OCI-LY1 (cell line): ENCODE measurements around the gene TAS1R1.

ENCODE experiments used
- EZH2 ChIP-seq: fragments of 200-600 bp; sonication (generic), shearing (Covaris generic); IDR thresholded peaks from 2 replicates; pipeline ENCODE4 v1.8.0; 2017; ENCODE audit warnings: borderline replicate concordance, mixed run types, mild to moderate bottlenecking, antibody characterized with exemption, low read length, moderate library complexity, mixed read lengths
- TF ChIP-seq, protein P1 (sequence below): fragments of 200-600 bp; sonication (generic), shearing (Covaris generic); IDR thresholded peaks from 2 replicates; pipeline ENCODE4 v1.5.1; 2017; ENCODE audit warnings: mild to moderate bottlenecking, antibody characterized with exemption, low read length, moderate library complexity, mixed read lengths

DNA sequence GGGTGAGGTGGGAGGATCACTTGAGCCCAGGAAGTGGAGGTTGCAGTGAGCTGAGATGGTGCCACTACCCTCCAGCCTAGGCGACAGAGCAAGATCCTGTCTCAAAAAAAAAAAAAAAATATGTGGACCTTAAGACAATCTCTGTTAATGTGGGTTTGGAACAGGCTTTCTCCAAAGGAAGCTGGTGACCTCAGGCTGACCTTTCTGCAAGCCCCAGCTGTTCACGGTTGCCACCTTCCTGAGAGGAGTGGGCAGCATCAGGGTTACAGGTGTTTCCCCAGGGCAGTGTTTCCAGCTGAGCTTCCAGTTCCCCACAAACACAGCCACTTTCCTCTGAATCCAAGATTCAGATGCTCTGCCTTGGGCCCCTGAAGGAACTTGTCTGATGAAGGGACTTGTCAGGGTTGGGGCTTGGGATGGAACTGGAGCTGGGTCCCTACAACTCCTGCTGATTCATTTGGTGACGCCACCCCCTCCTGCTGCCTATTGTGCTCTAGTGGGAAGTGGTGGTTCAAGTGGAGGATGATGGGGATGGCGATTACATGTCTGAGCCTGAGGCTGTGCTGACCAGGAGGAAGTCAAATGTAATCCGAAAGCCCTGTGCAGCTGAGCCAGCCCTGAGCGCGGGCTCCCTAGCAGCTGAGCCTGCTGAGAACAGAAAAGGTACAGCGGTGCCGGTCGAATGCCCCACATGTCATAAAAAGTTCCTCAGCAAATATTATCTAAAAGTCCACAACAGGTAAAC lies 26.6 kb downstream of the TAS1R1 start:
- TF ChIP-seq, protein P1, sequence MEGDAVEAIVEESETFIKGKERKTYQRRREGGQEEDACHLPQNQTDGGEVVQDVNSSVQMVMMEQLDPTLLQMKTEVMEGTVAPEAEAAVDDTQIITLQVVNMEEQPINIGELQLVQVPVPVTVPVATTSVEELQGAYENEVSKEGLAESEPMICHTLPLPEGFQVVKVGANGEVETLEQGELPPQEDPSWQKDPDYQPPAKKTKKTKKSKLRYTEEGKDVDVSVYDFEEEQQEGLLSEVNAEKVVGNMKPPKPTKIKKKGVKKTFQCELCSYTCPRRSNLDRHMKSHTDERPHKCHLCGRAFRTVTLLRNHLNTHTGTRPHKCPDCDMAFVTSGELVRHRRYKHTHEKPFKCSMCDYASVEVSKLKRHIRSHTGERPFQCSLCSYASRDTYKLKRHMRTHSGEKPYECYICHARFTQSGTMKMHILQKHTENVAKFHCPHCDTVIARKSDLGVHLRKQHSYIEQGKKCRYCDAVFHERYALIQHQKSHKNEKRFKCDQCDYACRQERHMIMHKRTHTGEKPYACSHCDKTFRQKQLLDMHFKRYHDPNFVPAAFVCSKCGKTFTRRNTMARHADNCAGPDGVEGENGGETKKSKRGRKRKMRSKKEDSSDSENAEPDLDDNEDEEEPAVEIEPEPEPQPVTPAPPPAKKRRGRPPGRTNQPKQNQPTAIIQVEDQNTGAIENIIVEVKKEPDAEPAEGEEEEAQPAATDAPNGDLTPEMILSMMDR, result no peak
- TF ChIP-seq EZH2, result no peak
